Germinal center (tissue), 1 donor: ENCODE measurements around the gene YRDC.
"Not testable (repeated sequence)": the region's sequence is repeated elsewhere in the genome, so short reads cannot be mapped to it uniquely, and the experiment has no call there.

Experiments
- DNase-seq: peaks from one replicate; pipeline ENCODE4 v3.0.0; 2012; ENCODE audit warnings: mixed read lengths, low spot score

YRDC gene

DNA sequence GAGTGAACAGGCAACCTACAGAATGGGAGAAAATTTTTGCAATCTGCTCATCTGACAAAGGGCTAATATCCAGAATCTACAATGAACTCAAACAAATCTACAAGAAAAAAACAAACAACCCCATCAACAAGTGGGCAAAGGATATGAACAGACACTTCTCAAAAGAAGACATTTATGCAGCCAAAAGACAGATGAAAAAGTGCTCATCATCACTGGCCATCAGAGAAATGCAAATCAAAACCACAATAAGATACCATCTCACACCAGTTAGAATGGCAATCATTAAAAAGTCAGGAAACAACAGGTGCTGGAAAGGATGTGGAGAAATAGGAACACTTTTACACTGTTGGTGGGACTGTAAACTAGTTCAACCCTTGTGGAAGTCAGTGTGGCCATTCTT lies 36.6 kb downstream of the YRDC start:
- not testable (repeated sequence) for DNase-seq

DNA sequence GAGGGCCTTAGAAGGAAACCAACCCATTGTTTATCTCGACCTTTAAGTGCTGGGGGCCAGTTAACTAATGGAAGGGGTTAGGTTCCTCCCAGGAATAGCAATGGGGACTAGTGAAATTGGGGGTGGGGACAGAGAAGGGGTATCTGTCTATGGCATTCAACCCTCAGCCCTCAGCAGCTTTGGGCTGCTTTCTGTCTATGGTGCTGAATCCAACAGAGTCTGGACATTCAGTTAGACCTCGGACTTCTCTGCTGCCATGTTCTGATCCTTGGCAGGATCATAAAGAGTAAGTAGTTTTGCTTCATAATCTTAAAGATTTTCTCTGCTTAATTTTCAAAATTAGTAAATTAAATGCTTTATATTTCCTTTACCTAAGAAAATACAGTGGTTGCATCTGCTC lies 40.5 kb downstream of the YRDC start:
- no peak for DNase-seq

DNA sequence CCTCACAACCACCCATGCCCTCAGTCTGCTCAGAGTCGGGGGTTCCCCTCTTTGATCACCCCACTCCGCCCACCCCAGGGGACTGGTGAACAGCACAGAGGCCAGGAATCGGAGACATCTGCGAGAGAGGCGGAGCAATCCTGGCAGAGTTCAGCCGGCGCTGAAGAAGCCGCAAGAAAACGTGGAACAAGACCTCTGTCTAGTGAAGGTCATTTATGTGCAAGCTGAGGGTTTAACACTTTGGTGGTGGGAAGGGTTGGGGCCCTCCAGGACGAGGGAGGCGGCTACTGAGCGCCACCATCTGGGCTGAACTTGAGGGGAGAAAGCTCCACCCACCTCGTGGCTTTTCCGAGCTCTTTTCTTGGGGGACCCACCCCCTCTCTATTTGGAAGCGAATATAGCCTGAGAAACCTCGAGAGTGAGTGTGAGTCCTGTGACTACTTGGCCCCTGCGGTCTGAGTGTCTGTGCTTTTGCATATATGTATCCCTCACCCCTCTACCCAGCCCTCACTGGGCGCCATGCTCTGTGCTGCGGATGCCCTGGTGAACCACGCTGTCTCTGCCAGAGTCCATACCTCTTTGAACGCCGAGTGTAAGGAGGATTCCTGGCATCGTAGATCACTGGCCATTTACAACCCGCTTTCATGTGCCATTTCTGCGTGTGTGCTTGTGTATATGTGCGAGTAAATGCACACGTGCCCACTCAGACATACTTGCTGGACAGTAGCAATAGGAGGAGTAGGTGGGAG lies 41.9 kb downstream of the YRDC start:
- no peak for DNase-seq

DNA sequence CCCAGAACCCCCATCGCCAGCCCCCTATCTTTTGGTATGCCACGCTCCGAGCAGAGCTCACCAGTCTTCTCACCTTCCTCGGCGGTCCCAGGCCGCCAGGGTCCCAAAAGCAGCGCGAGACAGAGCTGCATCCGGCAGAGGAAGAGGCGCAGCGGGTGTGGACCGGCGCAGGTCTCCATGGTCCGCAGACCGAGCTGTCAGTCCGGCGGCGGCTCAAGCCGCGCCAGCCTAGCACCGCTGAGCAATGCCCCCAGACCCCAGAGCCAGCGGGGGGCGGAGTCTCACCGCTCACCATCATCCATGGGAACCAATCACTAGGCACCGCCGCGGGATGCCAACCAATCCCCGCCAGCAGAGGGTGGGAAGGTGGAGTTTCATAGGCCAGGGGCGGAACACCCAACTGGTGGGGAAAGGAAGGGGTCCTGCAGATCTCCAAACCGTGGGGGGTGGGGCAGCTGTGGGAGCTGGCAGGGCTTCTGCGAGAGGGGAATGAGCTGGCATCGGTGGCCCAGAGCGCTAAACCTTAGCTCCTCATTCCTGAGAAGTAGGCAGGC lies 43.0 kb downstream of the YRDC start, which contains the start of gene EPHA10:
Gene EPHA10 (minus strand): TSS at position 233 of the 554 bp plus-strand sequence. CDS start 54 bp downstream, at position 179.
- no peak for DNase-seq

DNA sequence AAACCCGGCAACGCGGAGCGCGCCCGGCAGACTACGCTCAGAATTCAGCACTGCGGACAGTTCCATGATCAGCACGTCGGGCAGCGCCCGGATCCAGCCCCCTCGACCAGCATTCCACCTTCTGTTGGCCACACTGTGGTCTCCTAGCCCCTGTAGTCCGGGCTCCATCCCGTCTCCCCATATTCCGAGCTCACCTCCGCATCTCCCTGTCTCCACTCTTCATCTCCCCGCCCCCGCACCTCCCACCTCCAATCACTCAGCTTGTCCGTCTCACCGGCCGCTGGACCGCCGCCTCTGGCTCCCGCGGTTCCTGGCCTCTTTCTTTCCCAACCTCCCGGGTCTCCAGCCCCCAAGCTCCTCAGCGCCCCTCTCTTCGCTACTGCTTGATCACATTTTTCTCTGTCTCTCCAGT lies 43.6 kb downstream of the YRDC start:
- DNase-seq, result peak; percentile 50

DNA sequence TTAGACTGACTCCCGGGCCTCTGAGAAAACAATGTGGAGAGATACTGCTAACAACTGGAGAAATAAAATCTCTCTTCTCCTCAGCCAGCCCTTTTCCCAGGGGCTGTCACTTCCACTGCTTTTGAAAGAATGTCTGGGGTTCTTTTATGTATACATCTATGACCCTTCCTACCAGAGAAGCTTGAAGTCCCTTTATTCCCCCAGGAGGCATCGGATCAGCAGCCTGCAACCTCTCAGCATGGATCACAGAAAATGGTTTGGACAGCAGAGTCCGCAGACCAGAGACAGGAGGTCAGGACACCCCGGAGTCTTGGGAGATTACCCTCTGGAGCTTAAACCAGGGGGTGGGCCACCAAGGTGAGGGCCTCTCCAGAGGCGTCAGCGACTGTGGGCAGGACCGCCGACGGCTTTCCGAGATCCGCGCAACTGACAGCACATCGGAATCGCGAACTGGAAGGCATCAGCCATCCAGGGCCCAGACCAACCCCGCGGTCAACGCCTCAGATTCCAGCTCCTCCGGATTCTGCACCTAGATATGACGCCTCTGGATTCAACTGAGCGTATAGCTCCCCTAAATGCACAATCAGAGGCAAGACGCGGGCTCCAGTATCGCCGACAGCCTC lies 44.1 kb downstream of the YRDC start:
- DNase-seq, result no peak

DNA sequence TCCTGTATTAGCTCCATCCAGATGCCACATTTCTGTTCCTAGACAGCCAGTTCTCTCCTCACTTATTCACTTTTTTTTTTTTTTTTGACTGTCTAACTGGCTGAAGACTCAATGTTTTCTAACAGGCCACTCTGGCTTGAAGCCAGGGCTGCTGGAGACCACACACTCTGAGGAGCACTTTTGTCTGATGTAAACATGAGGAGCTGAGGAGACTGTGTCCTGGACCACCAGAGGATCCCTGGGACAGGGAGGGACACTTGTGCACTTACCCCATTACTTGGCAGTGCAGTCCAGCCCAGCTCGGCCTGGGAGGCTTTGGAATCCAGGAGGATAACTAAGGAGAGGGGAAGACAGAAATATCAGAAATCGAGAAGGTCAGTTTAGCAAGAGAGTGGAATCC lies 45.5 kb downstream of the YRDC start:
- no peak for DNase-seq

DNA sequence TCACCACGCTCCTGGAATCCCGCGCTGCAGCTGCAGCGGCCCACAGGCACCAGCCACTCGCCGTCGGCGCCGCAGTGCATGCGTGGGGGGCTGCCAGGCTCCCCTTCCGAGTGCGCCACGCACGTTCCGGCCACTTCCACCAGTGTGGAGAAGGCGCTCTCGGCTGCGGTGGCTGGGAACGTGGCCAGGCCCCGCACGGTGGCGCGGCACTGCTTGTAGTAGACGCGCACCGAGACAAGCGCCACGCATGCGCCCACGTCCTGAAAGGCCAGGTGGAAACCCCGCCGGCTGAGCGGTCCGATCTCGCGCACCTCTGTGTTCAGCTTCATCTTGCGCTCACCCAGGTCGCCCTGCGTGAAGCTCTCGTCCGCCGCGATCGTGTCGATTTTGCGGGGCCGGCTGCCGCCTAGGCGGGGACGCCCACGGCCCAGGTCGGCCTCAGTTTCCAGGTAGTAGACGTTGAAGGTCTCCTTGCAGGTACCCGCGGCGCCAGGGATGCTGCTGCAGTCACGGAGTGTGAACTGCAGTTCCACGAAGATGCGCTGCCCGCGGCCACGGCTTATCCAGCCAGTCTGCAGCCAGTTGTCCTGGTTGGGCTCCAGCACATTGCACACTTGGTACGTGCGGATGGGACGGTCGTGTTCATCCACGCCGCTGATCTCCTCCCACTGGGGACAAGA lies 46.5 kb downstream of the YRDC start:
- no peak for DNase-seq

DNA sequence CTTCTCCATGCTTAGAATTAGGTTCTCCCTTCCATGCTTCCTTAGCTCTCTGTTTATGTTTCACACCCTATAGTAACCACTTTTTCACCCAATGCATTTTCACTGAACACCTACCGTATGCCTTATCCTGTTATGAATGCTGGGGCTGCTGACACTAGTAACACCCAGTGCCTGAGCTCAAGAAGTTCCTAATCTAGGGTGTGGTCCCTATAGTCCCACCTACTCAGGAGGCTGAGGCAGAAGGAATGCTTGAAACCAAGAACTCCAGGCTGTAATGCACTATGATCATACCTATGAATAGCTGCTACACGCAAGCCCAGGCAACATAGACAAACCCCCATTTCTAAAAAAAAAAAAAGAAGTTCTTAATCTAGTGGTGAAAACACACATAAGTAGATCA lies 48.6 kb downstream of the YRDC start:
- no peak for DNase-seq

DNA sequence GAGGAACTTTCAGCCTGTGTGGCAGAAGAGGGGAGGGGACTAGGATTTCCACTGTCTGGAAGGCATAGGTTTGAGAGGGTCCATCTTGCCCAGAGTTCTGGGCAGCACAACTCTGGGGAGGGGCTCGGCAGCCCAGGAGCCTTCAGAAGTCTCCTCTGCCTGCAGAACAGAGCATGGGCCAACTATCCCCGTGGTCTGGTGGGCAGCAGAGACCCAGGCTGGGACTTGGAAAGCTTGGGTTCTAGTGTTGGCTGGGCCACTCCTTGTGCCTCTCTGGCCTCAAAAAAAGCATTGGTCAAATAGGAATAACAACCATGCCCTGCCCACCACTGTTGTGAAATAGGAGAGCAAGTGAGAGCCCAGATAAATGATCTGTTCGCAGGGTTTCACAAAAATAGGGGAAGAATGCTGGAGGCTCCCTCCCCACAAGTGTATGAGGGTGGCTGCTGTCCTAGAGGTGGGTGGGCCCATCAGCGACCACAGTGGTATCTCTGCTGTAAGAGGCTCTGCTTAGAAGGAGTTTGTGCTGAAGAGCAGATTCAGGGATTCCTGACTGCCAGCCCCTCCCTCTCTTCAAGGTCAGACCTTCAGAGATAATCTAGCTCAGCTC lies 52.0 kb downstream of the YRDC start:
- no peak for DNase-seq

DNA sequence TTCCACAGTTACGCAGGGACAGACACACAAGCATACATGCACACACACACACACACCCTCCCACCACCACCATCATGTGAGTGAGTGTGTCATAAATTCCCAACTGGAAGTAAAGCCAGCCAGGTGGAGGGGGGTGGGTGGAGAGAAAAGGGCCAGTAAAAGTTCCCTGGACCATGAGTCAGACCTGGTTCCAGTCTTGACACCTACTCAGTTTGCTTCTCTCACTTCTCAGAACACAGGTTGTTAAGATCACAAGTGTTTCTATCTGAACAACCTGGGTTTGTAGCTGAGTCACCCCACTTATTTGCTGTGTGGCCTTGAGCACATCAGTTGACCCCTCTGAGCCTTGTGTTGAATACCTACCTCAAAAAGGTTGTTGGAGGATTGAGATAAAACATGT lies 52.7 kb downstream of the YRDC start:
- no peak for DNase-seq

DNA sequence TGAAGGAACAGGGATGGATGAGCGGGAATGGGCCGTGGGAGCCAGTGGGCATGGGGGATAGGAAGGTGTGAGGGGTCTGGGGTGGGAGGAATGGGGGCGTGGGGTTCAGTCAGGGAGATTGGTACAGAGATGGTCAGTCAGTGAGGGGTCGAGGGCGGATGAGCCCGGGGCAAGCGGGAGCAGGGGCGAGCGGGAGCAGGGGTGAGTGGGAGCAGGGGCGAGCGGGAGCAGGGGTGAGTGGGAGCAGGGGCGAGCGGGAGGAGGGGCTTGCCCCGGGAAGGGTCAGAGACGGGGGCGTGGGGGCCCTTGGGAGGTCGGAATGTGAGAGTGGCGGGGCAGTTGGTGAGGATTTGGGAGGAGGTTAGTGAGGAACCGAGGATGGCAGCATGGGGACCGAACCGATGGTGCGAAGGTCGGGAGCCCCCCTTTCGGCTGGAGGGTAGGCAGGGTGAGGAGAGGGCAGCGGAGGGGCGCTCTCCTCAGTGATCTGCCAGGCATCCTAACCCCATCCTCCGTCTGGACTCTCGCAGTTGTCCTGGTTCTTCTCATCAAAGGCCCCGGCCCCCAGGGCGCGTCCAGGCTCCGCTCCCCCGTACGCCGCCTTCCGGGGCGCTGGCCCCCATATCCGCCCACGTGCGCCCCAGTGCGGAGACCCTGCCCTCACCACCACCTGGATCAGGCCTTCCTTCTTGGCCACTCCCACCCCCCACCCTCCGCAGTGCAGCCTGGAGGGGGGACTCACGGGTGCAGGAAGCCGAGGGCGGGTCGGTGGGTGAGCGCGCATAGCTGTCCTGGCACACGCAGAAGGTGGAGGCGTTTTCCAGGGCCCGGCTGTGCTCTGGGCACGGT lies 54.3 kb downstream of the YRDC start:
- no peak for DNase-seq
